ENCODE results near the gene CD3E. TPM values are rescaled to one million over a fixed set of nuclear protein-coding genes. Genes with fewer than 3 reads are reported as not detected.

Gene CD3E
- total RNA-seq, 1 experiment from 2014 or later, result not detected

DNA sequence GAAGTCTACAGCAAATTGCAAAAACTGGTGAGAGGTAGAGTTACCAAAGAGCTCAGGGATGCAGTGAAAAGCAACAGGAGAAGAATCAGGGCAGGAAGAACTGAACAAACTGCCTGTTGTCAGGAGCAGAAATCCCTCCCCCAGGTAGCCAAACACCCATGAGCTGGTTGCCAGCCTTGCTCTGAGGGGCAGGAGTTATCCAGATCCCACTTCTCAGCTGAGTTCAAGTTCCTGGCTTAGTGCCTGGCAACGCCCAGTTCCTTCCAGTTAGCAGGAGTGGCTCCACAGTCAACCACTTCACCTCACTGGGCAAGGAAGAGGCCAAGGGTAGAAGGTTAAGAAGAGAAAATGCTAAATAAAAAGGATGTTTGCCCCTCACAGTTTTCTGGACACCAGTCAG is 38.6 kb upstream of the CD3E start:
- peak overlapping the region; percentile 29 for H3K27ac Mint-ChIP-seq (ENCODE audit: low read depth, unreplicated experiment)
- ChIA-PET POLR2A (interaction anchor here (0.9 to 9.8 kb wide), 9 partner anchors 8 to 94 kb away, joined by 3 to 225 read pairs (median 32); partner anchors contain the start of genes MPZL3 and UBE4A), CTCF (interaction anchor here (0.6 to 4.2 kb wide), 8 partner anchors 13 to 659 kb away, joined by 3 to 24 read pairs (median 4); partner anchors contain the start of gene BCL9L)
- intact Hi-C loops (cut with micrococcal nuclease), result no loop called here
- H3K36me3 Mint-ChIP-seq (ENCODE audit: insufficient read depth, unreplicated experiment), result no peaks in the 10 kb centered on the region
- H3K4me3 Mint-ChIP-seq (ENCODE audit: unreplicated experiment), result peak overlapping the region; percentile 93
- TF ChIP-seq CTCF (IDR thresholded peaks at IDR 0.05; ENCODE audit: unreplicated experiment), result no peak
- peaks cover 44% of the 10 kb centered on the region for H3K4me1 Mint-ChIP-seq (ENCODE audit: insufficient read depth, unreplicated experiment)
- no TSS peak for BruUV-seq (replicated peaks)
- DNase-seq (ENCODE audit: unreplicated experiment), result peak; percentile 79
- H3K9me3 Mint-ChIP-seq (ENCODE audit: unreplicated experiment), result no peaks in the 10 kb centered on the region
- no peaks in the 10 kb centered on the region for H3K27me3 Mint-ChIP-seq (ENCODE audit: insufficient read depth, unreplicated experiment)

DNA sequence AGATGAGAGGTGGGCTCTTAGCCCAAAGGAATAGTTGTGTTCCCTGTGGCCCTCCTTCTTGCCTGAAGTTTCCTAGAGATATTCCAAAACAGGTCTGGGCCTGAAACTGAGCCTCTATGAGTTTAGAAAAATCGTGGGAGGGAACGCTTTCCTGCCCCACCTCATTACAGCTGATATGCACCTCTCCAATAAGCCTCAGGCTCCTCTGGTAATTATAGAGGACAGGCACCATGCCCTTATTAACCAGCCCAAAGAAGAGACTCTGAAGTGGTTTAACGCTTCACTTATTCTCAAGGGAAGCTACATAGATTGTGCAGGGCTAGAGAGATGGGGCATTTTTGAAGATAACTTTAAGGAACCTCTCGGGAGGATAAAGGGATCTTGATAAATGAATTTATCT is 37.0 kb upstream of the CD3E start:
- TF ChIP-seq CTCF (IDR thresholded peaks at IDR 0.05; ENCODE audit: unreplicated experiment), result no peak
- peak; percentile 43 for DNase-seq (ENCODE audit: unreplicated experiment)
- no TSS peak for BruUV-seq (replicated peaks)
- H3K27me3 Mint-ChIP-seq (ENCODE audit: insufficient read depth, unreplicated experiment), result no peaks in the 10 kb centered on the region
- ChIA-PET POLR2A (interaction anchor here (0.6 to 9.8 kb wide), 6 partner anchors 10 to 1036 kb away, joined by 3 to 225 read pairs (median 48); partner anchors contain the start of genes MPZL3 and PCSK7), CTCF (interaction anchor here (0.6 to 1.2 kb wide), 3 partner anchors 9 to 69 kb away, joined by 3 to 4 read pairs (median 3); no protein-coding TSS in a partner anchor)
- intact Hi-C loops (cut with micrococcal nuclease), result no loop called here
- no peak overlapping the region for H3K4me3 Mint-ChIP-seq (ENCODE audit: unreplicated experiment)
- no peaks in the 10 kb centered on the region for H3K9me3 Mint-ChIP-seq (ENCODE audit: unreplicated experiment)
- H3K4me1 Mint-ChIP-seq (ENCODE audit: insufficient read depth, unreplicated experiment), result peaks cover 33% of the 10 kb centered on the region
- H3K27ac Mint-ChIP-seq (ENCODE audit: low read depth, unreplicated experiment), result no peak overlapping the region
- H3K36me3 Mint-ChIP-seq (ENCODE audit: insufficient read depth, unreplicated experiment), result no peaks in the 10 kb centered on the region

- H3K27ac Mint-ChIP-seq (ENCODE audit: low read depth, unreplicated experiment), result no peak overlapping the region
- peaks cover 26% of the 10 kb centered on the region for H3K4me1 Mint-ChIP-seq (ENCODE audit: insufficient read depth, unreplicated experiment)
- intact Hi-C loops (cut with micrococcal nuclease), result no loop called here
- H3K4me3 Mint-ChIP-seq (ENCODE audit: unreplicated experiment), result no peak overlapping the region
- BruUV-seq (replicated peaks), result no TSS peak
- H3K9me3 Mint-ChIP-seq (ENCODE audit: unreplicated experiment), result no peaks in the 10 kb centered on the region
- CTCF ChIA-PET, result interaction anchor here (0.6 kb wide), 1 partner anchor 8 kb away, joined by 4 read pairs; no protein-coding TSS in a partner anchor
- H3K27me3 Mint-ChIP-seq (ENCODE audit: insufficient read depth, unreplicated experiment), result no peaks in the 10 kb centered on the region
- H3K36me3 Mint-ChIP-seq (ENCODE audit: insufficient read depth, unreplicated experiment), result peaks cover 5% of the 10 kb centered on the region
- no peak for TF ChIP-seq CTCF (IDR thresholded peaks at IDR 0.05; ENCODE audit: unreplicated experiment)
- POLR2A ChIA-PET, result no interaction called here
- no peak for DNase-seq (ENCODE audit: unreplicated experiment)
Measured at GRCh38 chr11:118272001-118272400, 32.5 kb upstream of the CD3E start.

GRCh38 chr11:118274186-118274585 is 30.3 kb upstream of the CD3E start:
- ChIA-PET POLR2A (interaction anchor here (1.1 to 1.7 kb wide), 2 partner anchors 8 to 10 kb away, joined by 3 to 10 read pairs; partner anchors contain the start of gene MPZL2), CTCF (interaction anchor here (0.7 to 1.3 kb wide), 2 partner anchors 13 to 21 kb away, joined by 3 to 5 read pairs; no protein-coding TSS in a partner anchor)
- no peak for DNase-seq (ENCODE audit: unreplicated experiment)
- no peaks in the 10 kb centered on the region for H3K9me3 Mint-ChIP-seq (ENCODE audit: unreplicated experiment)
- H3K27me3 Mint-ChIP-seq (ENCODE audit: insufficient read depth, unreplicated experiment), result no peaks in the 10 kb centered on the region
- H3K27ac Mint-ChIP-seq (ENCODE audit: low read depth, unreplicated experiment), result no peak overlapping the region
- BruUV-seq (replicated peaks), result no TSS peak
- H3K36me3 Mint-ChIP-seq (ENCODE audit: insufficient read depth, unreplicated experiment), result peaks cover 5% of the 10 kb centered on the region
- intact Hi-C loops (cut with micrococcal nuclease), result no loop called here
- no peak for TF ChIP-seq CTCF (IDR thresholded peaks at IDR 0.05; ENCODE audit: unreplicated experiment)
- H3K4me1 Mint-ChIP-seq (ENCODE audit: insufficient read depth, unreplicated experiment), result peaks cover 26% of the 10 kb centered on the region
- H3K4me3 Mint-ChIP-seq (ENCODE audit: unreplicated experiment), result no peak overlapping the region
